T-helper 1 cell treated with Interleukin-12 subunit alpha and Interleukin-12 subunit beta and Interleukin-4 antibody, amounts not matched to agents 30 ng/mL and 1 ng/mL, for 36 hours (primary cell): ENCODE data around the gene KRT7. TPM values are rescaled to one million over a fixed set of nuclear protein-coding genes. Genes with fewer than 3 reads are reported as not detected.

ENCODE experiments used
- intact Hi-C: fragments of 100-400 bp; cut with micrococcal nuclease; formaldehyde crosslinking; loops from one replicate; pipeline ENCODE4 v1.15.1; 2024
- total RNA-seq: library from RNA; stranded (reverse); gene quantifications from 2 replicates; pipeline ENCODE4 v1.2.3, GENCODE V29; 2022

Gene KRT7
- total RNA-seq, 1 donor from 2014 or later: 53.6 TPM

DNA sequence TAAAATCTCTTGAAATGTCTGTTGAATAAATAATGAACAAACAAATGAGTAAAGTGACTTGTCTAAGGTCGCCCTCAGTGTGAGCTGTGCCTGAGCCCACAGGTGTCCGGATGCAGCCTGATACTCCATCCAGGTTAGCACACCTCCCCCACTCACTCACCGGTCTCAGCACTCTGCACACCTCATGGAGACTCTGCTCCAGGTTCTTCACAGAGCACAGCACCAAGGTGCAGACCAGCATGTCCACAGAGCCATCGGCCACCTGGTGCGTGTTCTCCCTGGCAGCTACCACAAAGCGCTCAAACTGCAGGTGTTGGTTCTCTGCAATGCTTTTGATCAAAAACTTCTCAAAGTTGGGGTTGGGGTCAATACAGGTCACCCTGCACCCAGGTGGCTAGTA lies 4.1 kb upstream of the KRT7 start:
- intact Hi-C loops: no loop called here

DNA sequence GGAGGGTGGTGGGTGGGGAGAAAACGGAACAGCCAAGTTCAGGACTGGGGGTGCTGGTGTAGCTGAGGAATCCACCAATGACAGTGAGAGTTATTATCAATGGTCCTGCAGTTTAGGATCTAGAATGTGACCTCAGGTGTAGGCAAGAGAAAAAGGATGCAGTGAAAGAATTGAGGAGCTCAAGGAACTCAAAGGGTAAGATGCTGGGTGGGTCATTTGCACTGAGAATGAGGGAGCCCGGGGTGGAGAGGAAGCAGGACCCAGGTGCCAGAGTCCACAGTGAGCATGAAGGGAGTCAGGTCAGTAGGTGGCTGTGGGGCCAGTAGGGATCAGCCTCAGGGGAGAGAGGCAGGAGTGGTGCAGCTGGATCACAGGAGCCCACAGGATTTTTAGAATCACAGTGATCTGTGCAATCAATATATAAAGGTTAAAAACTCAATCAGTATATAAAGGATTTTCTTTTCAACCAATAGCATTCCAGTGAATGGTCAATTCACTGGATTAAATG lies 3.2 kb upstream of the KRT7 start:
- intact Hi-C loops: no loop called here

- intact Hi-C loops: no loop called here
Measured at GRCh38 chr12:52230364-52231281, 2.4 kb upstream of the KRT7 start.

DNA sequence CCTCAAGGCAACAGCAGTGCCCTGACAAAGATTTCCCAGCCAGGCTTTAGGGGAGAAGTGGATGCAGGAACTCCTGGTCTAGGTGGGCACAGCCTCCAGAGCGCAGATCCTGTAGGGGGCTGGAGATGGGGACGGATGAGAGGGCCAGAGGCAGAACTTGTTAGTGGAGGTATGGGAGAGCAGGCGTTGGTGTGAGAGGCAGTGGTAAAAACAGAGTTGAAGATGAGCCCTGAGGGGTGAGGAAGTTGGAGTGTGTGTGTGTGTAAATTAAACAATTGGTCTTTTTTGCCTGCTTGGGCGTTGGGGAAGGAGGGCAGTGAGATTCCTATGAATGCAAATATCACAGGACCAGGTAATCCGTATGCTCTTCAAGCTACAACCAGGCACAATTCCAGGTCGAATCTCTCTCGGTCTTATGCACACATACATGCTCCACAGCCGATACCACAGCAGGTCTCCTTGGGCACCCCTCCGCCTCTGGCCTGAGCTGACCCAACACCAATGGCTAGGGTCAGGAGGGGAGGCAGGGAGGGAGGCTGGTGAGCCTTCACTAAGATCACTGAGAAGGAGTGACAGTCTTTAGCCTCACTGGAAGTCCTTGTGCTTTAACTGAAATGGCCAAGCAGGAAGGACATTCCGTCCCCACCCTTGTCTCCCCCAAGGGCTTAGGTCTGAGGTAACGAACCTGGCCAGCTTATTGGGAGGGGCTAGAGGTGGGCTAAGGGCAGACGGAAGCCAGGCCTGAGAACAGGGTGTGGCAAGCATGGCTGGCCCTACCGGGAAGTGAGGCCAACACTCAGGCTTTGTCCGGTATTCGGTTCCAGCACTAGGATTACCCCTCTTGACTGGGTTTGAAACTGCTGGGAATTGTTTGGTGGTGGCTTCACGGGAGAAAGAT lies 1.5 kb upstream of the KRT7 start:
- intact Hi-C loops: no loop called here

DNA sequence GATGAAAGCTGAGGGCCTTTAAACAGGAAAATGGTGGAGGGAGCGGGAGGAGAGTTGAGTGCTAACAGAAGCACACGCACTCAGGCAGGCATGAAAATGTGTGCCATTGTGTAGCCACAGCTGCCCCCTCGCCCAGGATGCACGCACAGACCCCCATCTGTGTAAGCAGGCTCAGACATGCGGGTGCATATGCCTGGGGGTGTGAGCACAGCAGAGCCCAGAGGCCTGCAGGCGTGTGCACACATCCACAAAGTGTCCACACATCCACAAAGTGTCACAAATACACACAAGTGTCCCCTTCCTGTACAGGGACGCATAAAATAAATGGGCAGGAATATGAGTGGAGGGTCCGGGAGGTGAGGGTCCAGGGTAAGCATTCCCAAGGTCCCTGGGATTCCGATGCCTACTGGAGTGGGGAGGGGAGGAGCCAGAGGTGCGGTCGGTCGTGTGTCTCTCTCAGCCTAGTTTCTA lies 805 bp upstream of the KRT7 start:
- intact Hi-C loops: no loop called here

DNA sequence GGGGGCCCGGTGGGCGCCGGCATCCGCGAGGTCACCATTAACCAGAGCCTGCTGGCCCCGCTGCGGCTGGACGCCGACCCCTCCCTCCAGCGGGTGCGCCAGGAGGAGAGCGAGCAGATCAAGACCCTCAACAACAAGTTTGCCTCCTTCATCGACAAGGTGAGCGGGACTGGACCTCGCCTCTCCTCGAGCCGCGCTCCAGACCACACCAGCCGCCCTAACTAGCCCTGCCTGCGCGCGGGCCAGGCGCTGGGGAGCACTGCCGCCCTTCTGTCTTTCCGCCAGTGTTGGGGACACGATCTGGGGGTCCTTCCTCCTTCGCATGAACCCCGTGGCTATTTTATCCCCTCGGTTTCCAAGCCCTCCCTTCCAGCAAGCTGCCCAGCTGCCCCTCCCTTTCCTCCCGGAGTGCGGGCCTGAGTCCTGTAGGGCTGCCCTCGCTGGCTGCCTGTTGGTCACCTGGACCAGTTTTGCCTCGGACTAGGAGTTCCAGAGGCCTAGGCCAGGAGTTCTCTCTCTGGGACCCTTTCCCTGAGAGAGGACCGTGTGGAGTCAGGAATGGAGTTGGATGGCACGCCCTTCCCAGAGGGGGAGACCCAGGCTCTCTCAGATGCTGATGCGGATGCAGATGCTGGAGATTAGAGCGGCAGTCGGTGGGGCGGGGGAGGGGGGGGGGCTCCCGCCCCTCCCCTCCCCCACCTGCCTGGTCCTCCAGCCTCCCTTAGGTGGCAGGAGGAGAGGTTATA lies 592 bp downstream of the KRT7 start:
- intact Hi-C loops: no loop called here

DNA sequence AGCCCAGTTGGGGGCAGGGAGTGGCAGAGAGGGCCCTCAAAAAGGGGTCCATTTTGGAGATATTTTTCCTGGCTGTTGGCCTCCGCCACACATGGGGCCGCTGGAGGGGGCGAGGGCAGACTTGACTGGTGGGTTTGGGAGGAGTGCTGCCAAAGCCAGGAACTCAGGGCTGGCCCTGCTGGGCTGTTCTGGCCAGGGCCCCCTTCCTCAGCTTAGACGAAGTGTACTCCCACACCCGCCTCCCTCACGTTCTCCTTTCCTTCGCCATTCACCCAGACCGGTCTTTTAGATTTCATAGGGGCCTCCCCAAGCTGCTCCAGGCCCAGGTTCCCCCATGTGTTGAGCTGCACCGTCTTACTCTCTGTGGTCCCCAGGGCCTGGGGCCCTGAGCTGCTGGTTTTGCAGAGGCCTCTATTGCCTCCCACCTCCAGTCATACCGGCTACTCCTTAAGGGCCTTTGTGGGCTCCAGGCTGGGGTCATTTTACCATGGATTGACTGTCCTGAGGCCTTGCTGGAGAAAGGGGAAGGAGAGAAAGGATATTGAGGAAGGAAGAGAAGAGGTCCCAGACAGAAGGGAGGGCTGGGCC lies 1.3 kb downstream of the KRT7 start:
- intact Hi-C loops: no loop called here

DNA sequence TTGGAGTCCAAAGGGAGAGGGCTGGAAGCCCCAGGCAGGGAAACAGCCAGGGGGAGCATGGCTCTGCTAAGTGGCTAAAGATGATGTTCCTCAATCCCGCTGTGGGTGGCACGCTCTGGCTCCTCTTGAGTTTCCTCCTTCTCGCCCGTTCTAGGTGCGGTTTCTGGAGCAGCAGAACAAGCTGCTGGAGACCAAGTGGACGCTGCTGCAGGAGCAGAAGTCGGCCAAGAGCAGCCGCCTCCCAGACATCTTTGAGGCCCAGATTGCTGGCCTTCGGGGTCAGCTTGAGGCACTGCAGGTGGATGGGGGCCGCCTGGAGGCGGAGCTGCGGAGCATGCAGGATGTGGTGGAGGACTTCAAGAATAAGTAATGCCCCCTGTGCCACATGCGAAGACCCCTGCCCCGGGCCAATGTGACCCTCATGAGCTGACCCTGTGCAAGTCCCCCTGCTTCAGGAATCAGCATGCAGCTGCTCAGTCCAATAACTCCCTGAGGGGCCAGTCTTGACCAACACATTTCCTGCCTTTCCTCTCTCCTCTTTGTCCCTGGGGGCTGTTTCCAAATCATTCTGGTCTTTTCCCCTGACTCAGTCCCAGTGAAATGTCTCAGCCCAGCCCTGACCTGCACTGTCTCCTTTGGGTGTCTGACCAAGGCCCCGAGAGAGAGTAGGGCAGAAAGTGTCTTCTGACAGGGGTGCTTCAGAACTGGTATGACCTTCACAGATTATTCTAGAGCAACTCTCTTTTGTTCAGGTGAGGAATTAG lies 2.1 kb downstream of the KRT7 start:
- intact Hi-C loops: no loop called here

GRCh38 chr12:52235822-52236361 lies 2.8 kb downstream of the KRT7 start:
- intact Hi-C loops: no loop called here

DNA sequence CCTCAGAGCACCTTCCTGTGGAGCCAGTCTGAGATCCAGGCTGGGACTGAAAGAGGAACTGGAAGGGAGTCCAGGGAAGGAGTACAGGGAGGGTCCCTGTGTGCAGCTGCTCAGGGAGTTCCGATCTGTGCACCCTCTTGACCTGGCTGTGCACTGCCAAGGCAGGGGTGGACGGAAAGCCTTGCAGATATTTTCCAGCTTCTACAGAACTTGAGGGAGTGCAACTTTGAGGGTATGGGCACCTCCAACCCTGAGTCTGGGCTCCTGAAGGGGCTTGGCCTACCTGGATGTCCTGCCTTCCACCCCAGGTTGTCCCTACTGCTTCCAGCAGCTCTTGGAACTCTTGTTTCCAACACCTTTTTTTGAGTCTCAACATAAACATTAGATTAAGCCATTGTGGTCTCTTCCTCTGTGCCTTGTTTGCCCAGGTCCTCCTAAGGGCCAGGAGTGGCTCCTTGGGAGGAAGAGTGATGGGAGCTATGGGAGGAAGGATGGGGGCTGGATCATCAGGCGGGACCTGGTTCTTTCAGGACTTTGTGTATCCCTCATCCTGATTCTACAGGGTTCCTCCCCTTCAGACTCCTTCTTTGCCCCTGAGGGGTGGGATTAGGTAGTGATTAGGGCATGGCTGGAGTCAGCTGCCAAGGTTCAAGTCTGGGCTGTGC lies 3.5 kb downstream of the KRT7 start:
- intact Hi-C loops: no loop called here

GRCh38 chr12:52238207-52238840 lies 5.3 kb downstream of the KRT7 start:
- intact Hi-C loops: no loop called here

GRCh38 chr12:52238916-52239646 lies 6.0 kb downstream of the KRT7 start:
- intact Hi-C loops: no loop called here

DNA sequence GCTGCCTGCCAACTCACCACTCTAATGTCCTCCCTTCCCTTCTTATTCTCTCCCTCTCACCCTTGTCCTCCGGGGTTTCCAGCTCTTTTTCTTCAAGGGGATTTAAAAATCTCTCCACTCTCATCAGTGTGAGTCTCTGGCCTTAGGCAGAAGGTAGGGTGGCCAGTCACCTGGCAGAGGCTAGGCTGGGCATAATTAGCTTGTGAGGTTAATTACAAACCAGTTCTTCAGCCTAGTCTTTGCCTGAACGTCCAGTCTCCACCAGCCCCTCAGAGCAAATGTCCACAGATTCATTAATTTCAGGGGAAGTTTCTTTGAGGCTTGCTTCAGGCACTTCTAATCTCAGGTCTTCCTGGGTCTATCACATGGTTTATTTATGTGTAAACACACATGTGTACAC lies 6.7 kb downstream of the KRT7 start:
- intact Hi-C loops: loop anchor here (5.0 kb wide), 1 partner anchor 267 kb away; no protein-coding TSS in a partner anchor

DNA sequence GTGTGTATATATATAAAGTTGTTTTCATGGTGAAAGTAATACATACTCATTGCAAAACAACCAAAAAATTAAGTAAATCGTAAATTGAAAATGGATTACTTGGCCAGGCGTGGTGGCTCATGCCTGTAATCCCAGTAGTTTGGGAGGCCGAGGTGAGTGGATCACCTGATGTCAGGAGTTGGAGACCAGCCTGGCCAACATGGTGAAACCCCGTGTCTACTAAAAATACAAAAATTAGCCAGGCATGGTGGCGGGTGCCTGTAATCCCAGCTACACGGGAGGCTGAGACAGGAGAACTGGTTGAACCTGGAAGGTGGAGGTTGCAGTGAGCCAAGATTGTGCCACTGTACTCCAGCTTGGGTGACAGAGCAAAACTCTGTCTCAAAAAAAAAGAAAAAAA lies 7.2 kb downstream of the KRT7 start:
- intact Hi-C loops: loop anchor here (5.0 kb wide), 1 partner anchor 268 kb away; no protein-coding TSS in a partner anchor

DNA sequence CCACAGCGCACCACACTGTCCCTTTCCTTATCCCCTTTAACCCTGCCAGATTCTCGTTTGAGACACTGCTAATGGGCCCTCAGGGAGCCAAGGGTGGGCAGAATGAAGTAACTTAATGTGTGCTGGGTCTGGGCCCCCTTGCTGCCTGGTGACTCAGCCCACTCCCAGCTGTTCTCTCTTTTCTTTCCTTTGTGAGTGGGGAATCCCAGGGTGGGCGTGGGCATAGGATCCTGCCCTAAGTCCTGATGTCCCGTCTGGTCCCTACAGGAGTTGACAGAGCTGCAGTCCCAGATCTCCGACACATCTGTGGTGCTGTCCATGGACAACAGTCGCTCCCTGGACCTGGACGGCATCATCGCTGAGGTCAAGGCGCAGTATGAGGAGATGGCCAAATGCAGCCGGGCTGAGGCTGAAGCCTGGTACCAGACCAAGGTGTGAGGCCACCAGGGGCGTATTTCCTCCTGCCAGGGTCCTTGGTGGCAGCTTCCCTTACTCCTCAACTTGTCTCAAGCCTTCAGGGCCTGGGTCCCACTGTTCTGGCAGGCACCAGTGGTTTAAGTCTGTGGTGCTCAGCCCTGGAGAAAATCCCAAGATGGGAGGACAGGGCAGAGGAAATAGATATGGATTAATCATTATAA lies 8.3 kb downstream of the KRT7 start:
- intact Hi-C loops: loop anchor here (5.0 kb wide), 1 partner anchor 269 kb away; no protein-coding TSS in a partner anchor

DNA sequence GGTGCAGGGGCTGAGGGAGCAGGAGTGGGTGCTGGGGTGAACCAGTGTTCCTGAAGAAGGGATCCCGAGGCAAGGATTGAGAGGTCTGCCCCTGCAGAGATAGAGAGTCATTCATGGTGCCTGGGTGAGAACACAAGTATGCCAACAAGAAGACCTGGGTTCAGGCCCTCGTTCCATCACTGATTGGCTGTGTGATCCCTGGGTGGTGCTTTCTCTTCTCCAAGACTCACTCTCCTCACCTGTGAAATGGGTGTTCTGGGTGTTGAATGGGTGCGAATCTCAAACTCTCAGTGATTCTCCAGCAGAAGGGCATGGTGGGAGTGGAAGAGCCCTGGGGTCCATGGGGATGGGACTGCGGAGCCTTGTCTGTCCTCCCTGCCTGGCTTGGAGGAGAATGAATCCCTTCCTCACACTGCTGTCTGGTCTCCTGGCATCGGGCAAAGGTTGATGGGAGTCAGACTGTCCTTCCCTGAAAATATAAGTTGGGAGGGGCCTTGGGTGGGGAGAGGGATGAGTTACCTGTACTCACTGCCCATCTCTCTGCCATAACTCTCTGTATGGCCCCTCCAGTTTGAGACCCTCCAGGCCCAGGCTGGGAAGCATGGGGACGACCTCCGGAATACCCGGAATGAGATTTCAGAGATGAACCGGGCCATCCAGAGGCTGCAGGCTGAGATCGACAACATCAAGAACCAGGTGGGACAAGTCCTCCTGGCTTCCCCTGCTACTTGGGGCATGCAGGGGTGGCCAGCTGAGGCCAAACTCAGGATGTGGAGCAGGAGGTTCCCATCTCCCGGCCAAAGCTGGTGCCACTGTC lies 9.6 kb downstream of the KRT7 start:
- intact Hi-C loops: loop anchor here (5.0 kb wide), 1 partner anchor 270 kb away; no protein-coding TSS in a partner anchor
